A549 treated with AZD2906 at 1 μM for 4 hours (cell line): ENCODE measurements around the gene OR51I2. TPM values are rescaled to one million over a fixed set of nuclear protein-coding genes. Genes with fewer than 3 reads are reported as not detected.

Experiments used
- total RNA-seq: library from RNA; stranded (reverse); fragments of 200-300 nt; extraction: Qiagen RNA extraction; gene quantifications from 5 replicates; pipeline ENCODE4 v1.2.3, GENCODE V29; 2022

The OR51I2 gene, protein sequence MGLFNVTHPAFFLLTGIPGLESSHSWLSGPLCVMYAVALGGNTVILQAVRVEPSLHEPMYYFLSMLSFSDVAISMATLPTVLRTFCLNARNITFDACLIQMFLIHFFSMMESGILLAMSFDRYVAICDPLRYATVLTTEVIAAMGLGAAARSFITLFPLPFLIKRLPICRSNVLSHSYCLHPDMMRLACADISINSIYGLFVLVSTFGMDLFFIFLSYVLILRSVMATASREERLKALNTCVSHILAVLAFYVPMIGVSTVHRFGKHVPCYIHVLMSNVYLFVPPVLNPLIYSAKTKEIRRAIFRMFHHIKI
- total RNA-seq = not detected in 5 replicates

DNA sequence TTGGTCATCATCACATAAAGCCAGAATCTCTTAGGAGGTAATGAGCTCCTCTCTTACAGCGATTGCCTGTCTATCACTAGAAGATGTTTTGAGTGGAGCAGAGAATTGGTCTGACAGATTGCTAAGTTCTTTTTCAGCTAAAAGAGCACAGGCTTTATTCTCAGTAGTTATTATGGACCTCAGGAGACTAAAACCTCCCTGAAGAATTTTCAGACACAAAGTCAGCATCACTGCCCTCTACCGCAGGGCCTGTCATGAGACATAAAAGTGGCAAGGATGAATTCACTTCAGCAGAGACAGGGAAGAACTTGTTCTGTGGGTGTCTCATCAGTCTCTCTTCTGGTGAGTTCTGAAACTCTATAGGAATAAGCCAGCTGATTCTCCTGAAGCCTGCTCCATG lies at the start of gene OR51I2:
Gene OR51I2 (plus strand): TSS at position 301 of the 400 bp plus-strand sequence. CDS start 4,166 bp downstream, outside the sequence.

DNA sequence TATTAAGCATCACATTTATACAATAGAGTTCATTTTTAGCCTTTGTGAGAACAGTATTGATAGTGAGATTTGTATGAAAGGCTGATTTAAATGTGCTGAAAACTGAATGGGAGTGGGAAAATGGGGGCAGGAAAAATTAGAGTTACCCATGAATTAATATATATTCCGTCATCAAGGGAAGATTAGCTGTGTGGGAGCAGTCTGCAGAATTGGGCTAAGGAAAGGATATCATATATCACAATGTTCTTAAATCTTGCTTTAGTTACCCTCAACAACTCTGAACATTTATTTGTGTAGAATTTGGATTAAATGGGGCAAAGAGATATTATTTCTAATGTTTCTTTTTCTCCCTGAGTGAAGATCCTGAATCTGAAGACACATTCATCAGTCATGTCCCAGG lies 27.3 kb upstream of the OR51I2 start, which contains the start of gene OR51Q1:
Gene OR51Q1 (plus strand): TSS at position 301 of the 400 bp plus-strand sequence. CDS start 90 bp downstream, at position 391.

DNA sequence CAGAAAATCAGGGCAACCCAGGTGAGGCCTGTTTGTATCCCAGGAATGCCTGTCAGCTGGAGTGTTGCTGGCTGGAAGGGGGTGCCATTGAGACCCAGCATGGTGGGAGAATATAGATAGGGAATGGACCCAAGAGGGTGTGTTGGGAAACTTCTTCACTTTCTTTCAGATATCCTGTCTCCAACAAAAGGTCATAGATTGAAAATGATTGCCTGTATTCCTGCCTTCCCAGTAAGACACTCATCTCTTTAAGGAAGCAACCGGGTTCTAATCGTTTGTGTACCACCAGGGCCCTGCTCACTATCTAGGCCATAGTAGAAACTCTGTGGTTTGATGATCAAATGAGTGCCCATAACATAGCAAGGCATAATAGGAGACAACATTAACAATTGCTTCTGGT lies 7.7 kb upstream of the OR51I2 start, which contains the start of gene OR51I1:
Gene OR51I1 (minus strand): TSS at position 101 of the 400 bp plus-strand sequence. CDS start 0 bp downstream, at position 101.

DNA sequence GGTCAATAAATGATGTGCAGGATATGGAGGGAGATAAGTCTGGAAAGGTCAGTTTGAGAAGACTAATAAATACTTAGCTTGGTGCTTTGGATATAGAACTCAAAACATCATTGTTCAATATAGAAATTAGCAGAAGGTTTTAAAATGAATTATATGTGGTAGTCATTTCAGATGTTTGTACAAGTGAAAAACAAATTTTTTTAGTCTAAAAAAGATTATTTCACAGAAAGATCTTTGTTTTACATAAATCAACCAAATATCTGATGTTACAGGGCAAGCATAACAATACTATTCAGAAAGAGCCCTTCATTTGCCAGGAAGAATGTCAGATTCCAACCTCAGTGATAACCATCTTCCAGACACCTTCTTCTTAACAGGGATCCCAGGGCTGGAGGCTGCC lies 39.3 kb downstream of the OR51I2 start, which contains the start of gene OR52D1:
Gene OR52D1 (plus strand): TSS at position 301 of the 400 bp plus-strand sequence. CDS start 22 bp downstream, at position 323.

Other genes starting within 250 kb of the OR51I2 start
- gene OR51V1, start 248.6 kb upstream of the OR51I2 start, total RNA-seq = not detected in 5 replicates
- 0.24 TPM in 1 of 5 replicates, not detected in the others for gene HBB, start 222.3 kb upstream of the OR51I2 start, total RNA-seq
- gene HBD, start 214.8 kb upstream of the OR51I2 start, total RNA-seq = not detected in 5 replicates
- not detected in 5 replicates for gene HBG1, start 199.5 kb upstream of the OR51I2 start, total RNA-seq
- not detected in 5 replicates for gene HBG2, start 194.5 kb upstream of the OR51I2 start, total RNA-seq
- 0.10 to 0.19 TPM (median 0.17 TPM) in 3 of 5 replicates, not detected in the others for gene HBE1, start 179.4 kb upstream of the OR51I2 start, total RNA-seq
- not detected in 5 replicates for gene OR51B4, start 147.4 kb upstream of the OR51I2 start, total RNA-seq
- gene OR51B2, start 125.0 kb upstream of the OR51I2 start, total RNA-seq = not detected in 5 replicates
- gene OR51B5, start 105.8 kb upstream of the OR51I2 start, total RNA-seq = not detected in 5 replicates
- not detected in 5 replicates for gene OR51B6, start 97.8 kb upstream of the OR51I2 start, total RNA-seq
- gene OR51M1, start 65.5 kb upstream of the OR51I2 start, total RNA-seq = not detected in 5 replicates
- gene OR51Q1, start 27.2 kb upstream of the OR51I2 start, total RNA-seq = not detected in 5 replicates
- not detected in 5 replicates for gene OR51I1, start 7.8 kb upstream of the OR51I2 start, total RNA-seq
- gene OR52D1, start 39.4 kb downstream of the OR51I2 start, total RNA-seq = not detected in 5 replicates
- not detected in 5 replicates for gene UBQLN3, start 60.6 kb downstream of the OR51I2 start, total RNA-seq
- gene UBQLNL, start 67.4 kb downstream of the OR51I2 start, total RNA-seq = 0.02 TPM in 1 of 5 replicates, not detected in the others
- gene OR52H1, start 99.2 kb downstream of the OR51I2 start, total RNA-seq = not detected in 5 replicates
- gene OR52B6, start 131.6 kb downstream of the OR51I2 start, total RNA-seq = not detected in 5 replicates
- gene TRIM6, start 147.3 kb downstream of the OR51I2 start, total RNA-seq = 6.9 to 8.3 TPM (median 7.6 TPM) in 5 replicates
- 2.3 to 3.6 TPM (median 2.9 TPM) in 5 replicates for gene TRIM34, start 175.7 kb downstream of the OR51I2 start, total RNA-seq
- 8.6 to 11.8 TPM (median 9.6 TPM) in 5 replicates for gene TRIM5, start 235.8 kb downstream of the OR51I2 start, total RNA-seq
- 0.60 to 1.8 TPM (median 1.1 TPM) in 5 replicates for gene TRIM22, start 240.5 kb downstream of the OR51I2 start, total RNA-seq